Activated T-cell treated with anti-CD3 and anti-CD28 coated beads, Interleukin-2, amount 50 U/mL, for 24 hours (primary cell): ENCODE results near the gene MIER2.
A peak's percentile ranks its signal among the peaks of the same experiment; 100 is the strongest.
"Not testable (repeated sequence)": the region's sequence is repeated elsewhere in the genome, so short reads cannot be mapped to it uniquely, and the experiment has no call there.

Experiments used
- DNase-seq: peaks from one replicate; pipeline ENCODE4 v3.0.0-alpha.2; 2020
- H3K27ac Mint-ChIP-seq: 2 replicates; pipeline ENCODE4 v1.8.0; 2020; ENCODE audit warnings: mild to moderate bottlenecking, mixed read lengths
- H3K27me3 Mint-ChIP-seq: 2 replicates; pipeline ENCODE4 v1.8.0; 2020; ENCODE audit warnings: mixed read lengths
- H3K36me3 Mint-ChIP-seq: 2 replicates; pipeline ENCODE4 v1.8.0; 2020; ENCODE audit warnings: low read depth, mixed read lengths
- H3K4me1 Mint-ChIP-seq: 2 replicates; pipeline ENCODE4 v1.8.0; 2020; ENCODE audit warnings: low read depth, mixed read lengths
- H3K4me3 Mint-ChIP-seq: 2 replicates; pipeline ENCODE4 v1.8.0; 2020; ENCODE audit warnings: mild to moderate bottlenecking, moderate library complexity, mixed read lengths
- H3K9me3 Mint-ChIP-seq: 2 replicates; pipeline ENCODE4 v1.8.0; 2020; ENCODE audit warnings: mixed read lengths

MIER2 gene

GRCh38 chr19:355536-355935 is 10.9 kb upstream of the MIER2 start:
- peaks cover 14% of the 10 kb centered on the region for H3K9me3 Mint-ChIP-seq
- not testable (repeated sequence) for H3K4me1 Mint-ChIP-seq, DNase-seq, H3K27me3 Mint-ChIP-seq, H3K27ac Mint-ChIP-seq, H3K36me3 Mint-ChIP-seq, H3K4me3 Mint-ChIP-seq

DNA sequence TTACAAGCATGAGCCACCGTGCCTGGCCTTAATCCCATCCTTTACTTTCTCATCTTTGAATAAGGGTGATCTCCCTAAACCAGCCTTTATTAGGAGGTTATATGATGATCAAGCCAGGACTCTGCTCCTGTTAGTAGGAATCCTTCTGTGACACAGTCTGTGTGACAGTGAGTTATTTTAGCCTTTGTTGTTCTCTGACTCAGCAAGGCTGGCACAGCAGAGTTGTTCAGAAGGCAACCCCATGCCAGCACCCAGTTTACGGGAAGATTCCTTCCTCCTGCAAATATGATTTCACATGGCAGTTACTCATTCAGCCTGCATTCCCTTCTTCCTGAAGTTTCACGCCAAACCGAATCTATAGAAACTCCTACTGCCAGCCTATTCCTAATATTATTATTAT is 10.5 kb upstream of the MIER2 start:
- Mint-ChIP-seq H3K27me3 (peaks cover 10% of the 10 kb centered on the region), H3K36me3 (no peaks in the 10 kb centered on the region), H3K9me3 (peaks cover 14% of the 10 kb centered on the region), H3K4me1 (no peaks in the 10 kb centered on the region), H3K27ac (no peak overlapping the region), H3K4me3 (no peak overlapping the region)
- DNase-seq: no peak

DNA sequence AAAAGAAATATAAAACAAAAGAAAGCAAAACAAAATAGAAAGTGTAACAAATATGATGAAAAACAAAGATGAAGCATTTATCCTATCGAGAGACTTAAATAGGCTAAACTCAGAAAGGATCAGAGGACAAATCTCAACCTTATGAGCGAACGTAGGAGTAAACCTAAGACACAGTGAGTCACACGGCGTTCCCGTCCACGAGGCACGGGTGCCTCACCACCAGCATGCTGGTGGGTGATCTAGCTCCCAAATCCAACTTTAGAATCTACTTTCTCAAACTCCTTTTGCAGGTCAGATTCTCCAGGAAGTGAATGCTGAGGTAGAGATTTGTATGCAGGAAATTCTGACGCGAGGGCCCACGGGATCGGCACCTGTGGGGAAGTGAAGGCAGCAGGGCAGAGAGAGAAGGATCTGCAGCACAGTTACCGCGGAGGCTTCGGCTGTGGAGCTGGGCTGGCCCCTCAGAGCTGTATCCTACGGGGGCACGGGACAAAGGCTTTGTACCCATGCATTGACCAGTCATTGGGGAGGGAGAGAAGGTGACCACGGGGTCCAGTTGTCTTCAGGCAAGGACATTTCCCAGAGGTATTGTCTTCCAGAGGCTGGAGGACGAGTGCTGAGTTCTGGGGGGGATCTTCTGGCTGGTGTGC is 7.5 kb upstream of the MIER2 start:
- Mint-ChIP-seq H3K4me3 (no peak overlapping the region), H3K36me3 (no peaks in the 10 kb centered on the region), H3K9me3 (peaks cover 14% of the 10 kb centered on the region), H3K4me1 (no peaks in the 10 kb centered on the region), H3K27me3 (no peaks in the 10 kb centered on the region), H3K27ac (no peak overlapping the region)
- DNase-seq: no peak

- Mint-ChIP-seq H3K27ac (no peak overlapping the region), H3K9me3 (peaks cover 14% of the 10 kb centered on the region), H3K36me3 (peaks cover 10% of the 10 kb centered on the region), H3K4me3 (no peak overlapping the region), H3K4me1 (peaks cover 19% of the 10 kb centered on the region), H3K27me3 (peaks cover 12% of the 10 kb centered on the region)
- no peak for DNase-seq
These were observed 3.6 kb upstream of the MIER2 start for GRCh38 chr19:347946-348861.

DNA sequence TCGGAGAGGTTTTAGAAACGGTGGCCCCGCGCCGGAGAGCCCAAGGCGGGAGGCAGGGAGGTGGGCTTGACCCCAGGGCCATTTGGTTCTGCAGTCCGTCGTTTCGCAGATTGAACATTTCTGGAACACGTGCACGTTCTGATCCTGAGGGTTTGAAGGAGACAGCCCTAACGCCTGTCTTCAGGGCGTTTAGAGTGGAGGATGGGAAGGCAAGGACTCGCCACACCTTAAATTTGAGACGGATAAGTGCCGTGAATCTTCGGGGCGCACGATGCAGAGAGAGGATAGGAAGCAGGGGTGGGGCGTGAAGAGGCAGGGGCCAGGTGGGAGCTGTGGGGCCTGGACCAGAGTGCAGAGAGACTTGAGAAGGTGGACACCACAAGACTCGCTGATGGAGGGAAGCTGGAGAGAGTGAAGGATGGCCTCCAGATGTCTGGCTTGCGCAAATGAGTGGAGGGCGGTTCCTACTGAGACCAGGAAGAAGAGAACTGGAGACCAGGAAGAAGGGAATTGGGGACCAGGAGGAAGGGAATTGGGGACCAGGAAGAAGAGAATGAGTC is 804 bp upstream of the MIER2 start:
- Mint-ChIP-seq H3K36me3 (peaks cover 34% of the 10 kb centered on the region), H3K4me3 (peak overlapping the region; percentile 73)

DNA sequence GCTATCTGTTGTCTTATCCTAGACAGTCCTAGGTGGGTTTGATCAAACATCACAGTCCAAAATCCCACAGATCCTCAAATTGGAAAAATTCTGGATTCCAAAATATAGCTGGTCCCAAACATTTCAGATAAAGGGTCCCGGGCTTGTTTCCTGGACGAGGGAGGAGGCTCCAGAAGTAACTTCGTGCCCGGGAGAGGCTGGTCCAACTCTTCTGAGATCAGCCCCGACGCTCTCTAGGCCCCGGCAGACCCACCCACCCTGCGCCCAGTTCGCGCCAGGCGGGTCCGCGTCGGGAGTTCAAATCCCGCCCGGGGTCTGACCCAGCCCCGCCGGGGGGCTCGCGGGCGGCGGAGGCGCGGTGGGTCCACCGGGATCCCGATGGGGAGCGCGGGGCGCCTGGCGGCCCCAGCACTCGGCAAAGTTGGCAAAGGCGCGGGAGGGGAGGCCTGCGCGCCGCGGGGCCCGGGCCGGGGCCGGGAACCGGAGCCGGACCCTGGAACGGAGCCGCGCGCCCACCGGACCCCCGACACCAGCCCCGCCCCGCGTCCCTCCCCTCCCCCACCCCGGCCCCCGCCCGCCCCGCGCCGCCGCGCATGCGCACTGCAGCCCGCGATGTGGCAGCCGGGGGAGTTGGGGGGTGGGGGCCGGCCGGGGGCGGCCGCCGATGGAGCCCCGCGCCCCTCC is 513 bp downstream of the MIER2 start:
- Mint-ChIP-seq H3K36me3 (peaks cover 46% of the 10 kb centered on the region), H3K9me3 (peaks cover 7% of the 10 kb centered on the region), H3K27me3 (peaks cover 12% of the 10 kb centered on the region), H3K4me3 (peak overlapping the region; percentile 81), H3K27ac (peak overlapping the region; percentile 83), H3K4me1 (peaks cover 57% of the 10 kb centered on the region)
- DNase-seq: no peak

More for the DNA sequence above, 804 bp upstream of the MIER2 start:
- Mint-ChIP-seq H3K27me3 (peaks cover 12% of the 10 kb centered on the region), H3K9me3 (peaks cover 7% of the 10 kb centered on the region), H3K4me1 (peaks cover 46% of the 10 kb centered on the region), H3K27ac (peak overlapping the region; percentile 79)
- peak; percentile 42 for DNase-seq

- no peak for DNase-seq
- Mint-ChIP-seq H3K27me3 (peaks cover 12% of the 10 kb centered on the region), H3K4me3 (peak overlapping the region; percentile 81), H3K27ac (peak overlapping the region; percentile 83), H3K36me3 (peaks cover 51% of the 10 kb centered on the region), H3K9me3 (peaks cover 7% of the 10 kb centered on the region), H3K4me1 (peaks cover 62% of the 10 kb centered on the region)
These were observed 1.1 kb downstream of the MIER2 start for GRCh38 chr19:343451-343931.

- Mint-ChIP-seq H3K9me3 (peaks cover 7% of the 10 kb centered on the region), H3K27me3 (peaks cover 12% of the 10 kb centered on the region), H3K36me3 (peaks cover 56% of the 10 kb centered on the region), H3K4me3 (peak overlapping the region; percentile 81), H3K4me1 (peaks cover 67% of the 10 kb centered on the region), H3K27ac (peak overlapping the region; percentile 83)
- no peak for DNase-seq
These were observed 1.7 kb downstream of the MIER2 start for GRCh38 chr19:342801-343421.

DNA sequence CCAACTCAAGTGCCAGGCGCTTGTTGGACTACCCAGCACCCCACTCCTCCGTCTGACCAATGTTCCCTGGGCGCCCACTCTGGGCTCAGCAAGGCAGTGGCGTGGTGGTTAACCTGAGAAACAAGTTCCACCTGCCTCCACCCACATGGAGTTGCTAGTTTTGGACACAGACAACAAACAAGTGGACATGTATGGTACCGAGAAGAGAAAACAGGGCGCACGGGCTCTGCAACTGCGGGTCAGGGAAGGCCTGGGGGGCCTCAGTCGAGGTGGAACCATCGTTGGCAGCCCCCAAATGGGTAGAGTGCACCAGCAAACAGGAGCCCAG is 2.5 kb downstream of the MIER2 start:
- Mint-ChIP-seq H3K27me3 (peaks cover 12% of the 10 kb centered on the region), H3K36me3 (peaks cover 59% of the 10 kb centered on the region), H3K4me3 (peak overlapping the region; percentile 35), H3K27ac (peak overlapping the region; percentile 59), H3K9me3 (peaks cover 7% of the 10 kb centered on the region), H3K4me1 (peaks cover 69% of the 10 kb centered on the region)
- no peak for DNase-seq

GRCh38 chr19:341386-342127 is 3.0 kb downstream of the MIER2 start:
- Mint-ChIP-seq H3K4me1 (peaks cover 72% of the 10 kb centered on the region), H3K27ac (peak overlapping the region; percentile 59), H3K9me3 (peaks cover 7% of the 10 kb centered on the region), H3K36me3 (peaks cover 61% of the 10 kb centered on the region), H3K4me3 (peak overlapping the region; percentile 35), H3K27me3 (peaks cover 12% of the 10 kb centered on the region)
- DNase-seq: no peak

DNA sequence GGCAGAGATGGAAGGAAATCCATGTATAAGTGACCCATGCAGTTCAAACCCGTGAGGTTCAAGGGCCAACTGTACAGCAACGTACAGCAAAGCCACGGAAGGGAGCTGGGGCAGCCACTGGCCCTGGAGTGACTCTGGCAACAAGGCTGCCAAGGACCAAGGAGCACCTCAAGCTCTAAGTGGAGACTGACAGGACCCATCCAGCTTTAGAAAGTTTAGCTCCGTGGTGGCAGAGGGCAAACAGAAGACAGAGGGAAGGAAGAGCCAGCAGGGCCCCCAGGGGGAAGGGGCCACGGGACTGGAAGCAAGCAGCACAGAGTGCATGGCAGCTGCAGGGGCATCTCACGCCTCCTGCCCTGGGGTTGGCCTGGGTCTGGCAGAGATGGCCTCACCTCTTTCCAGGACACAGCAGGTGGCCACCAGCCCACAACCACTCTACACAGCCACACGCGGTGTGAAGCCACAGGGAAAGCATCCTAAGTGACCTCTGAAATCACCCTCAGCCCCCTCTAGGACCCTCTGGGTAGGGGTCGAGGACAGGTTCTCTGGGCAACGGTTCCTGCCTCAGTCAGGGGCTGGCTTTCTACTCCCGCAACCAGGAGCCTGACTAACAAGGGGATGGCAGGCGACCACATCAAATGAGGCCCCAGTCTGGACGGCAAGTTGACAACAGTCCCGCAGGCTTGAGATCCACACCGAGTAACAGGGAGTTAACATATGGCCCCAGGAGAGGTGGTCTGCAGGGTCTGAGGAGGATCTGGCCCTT is 3.8 kb downstream of the MIER2 start:
- Mint-ChIP-seq H3K27me3 (peaks cover 7% of the 10 kb centered on the region), H3K9me3 (peaks cover 7% of the 10 kb centered on the region), H3K36me3 (peaks cover 63% of the 10 kb centered on the region), H3K4me3 (no peak overlapping the region), H3K4me1 (peaks cover 70% of the 10 kb centered on the region), H3K27ac (no peak overlapping the region)
- no peak for DNase-seq

- Mint-ChIP-seq H3K4me1 (peaks cover 60% of the 10 kb centered on the region), H3K9me3 (no peaks in the 10 kb centered on the region), H3K27ac (no peak overlapping the region), H3K27me3 (no peaks in the 10 kb centered on the region), H3K36me3 (peaks cover 74% of the 10 kb centered on the region), H3K4me3 (no peak overlapping the region)
- DNase-seq: no peak
These were observed 5.2 kb downstream of the MIER2 start for GRCh38 chr19:339262-339887.

GRCh38 chr19:338421-338820 is 6.2 kb downstream of the MIER2 start:
- Mint-ChIP-seq H3K27ac (no peak overlapping the region), H3K27me3 (no peaks in the 10 kb centered on the region), H3K4me3 (no peak overlapping the region), H3K36me3 (peaks cover 75% of the 10 kb centered on the region), H3K9me3 (no peaks in the 10 kb centered on the region), H3K4me1 (peaks cover 55% of the 10 kb centered on the region)
- no peak for DNase-seq
